OCI-LY7 (cell line): ENCODE data around the gene ZBED2. TPM values are rescaled to one million over a fixed set of nuclear protein-coding genes. Genes with fewer than 3 reads are reported as not detected.

Experiments used
- BruUV-seq: library from RNA; stranded (reverse); fragments of 400-500 nt; replicated peaks from 2 replicates; lab custom pipeline; 2021; lab: Mats Ljungman, UMichigan
- CTCF ChIA-PET: fragments of 300-600 bp; sonication (Branson Sonifier 250); formaldehyde crosslinking; loops from one replicate; lab custom pipeline; 2022; ENCODE audit warnings: antibody characterized with exemption; ENCODE audit not compliant: unreplicated experiment; lab: Charles Lee
- POLR2A ChIA-PET: fragments of 300-600 bp; sonication (Branson Sonifier 250); formaldehyde crosslinking; loops from one replicate; lab custom pipeline; 2022; ENCODE audit warnings: antibody characterized with exemption; lab: Charles Lee
- DNase-seq: peaks from one replicate; pipeline ENCODE4 v3.0.0-alpha.2; 2015; ENCODE audit warnings: low spot score
- H2AFZ ChIP-seq: fragments of 200-600 bp; sonication (generic), shearing (Covaris generic); 2 replicates; pipeline ENCODE4 v1.6.1; 2014; ENCODE audit warnings: mild to moderate bottlenecking, antibody characterized with exemption, low read length, moderate library complexity
- H3K27ac ChIP-seq: fragments of 200-600 bp; sonication (generic); 2 replicates; pipeline ENCODE4 v1.5.1; 2014; ENCODE audit warnings: mixed run types, low read depth, mild to moderate bottlenecking, moderate library complexity, low read length, inconsistent platforms; ENCODE audit not compliant: poor library complexity, severe bottlenecking
- H3K36me3 ChIP-seq: fragments of 200-600 bp; sonication (generic); 2 replicates; pipeline ENCODE4 v1.6.1; 2014; ENCODE audit warnings: mild to moderate bottlenecking, antibody characterized with exemption, low read length, moderate library complexity, mixed read lengths; ENCODE audit not compliant: insufficient read depth
- H3K4me1 ChIP-seq: fragments of 200-600 bp; sonication (generic); 2 replicates; pipeline ENCODE4 v1.5.1; 2014; ENCODE audit warnings: mild to moderate bottlenecking, low read length; ENCODE audit not compliant: insufficient read depth, poor library complexity, severe bottlenecking
- H3K4me2 ChIP-seq: fragments of 200-600 bp; sonication (generic); 2 replicates; pipeline ENCODE4 v1.6.1; 2014; ENCODE audit warnings: mild to moderate bottlenecking, low read length
- H3K4me3 ChIP-seq: fragments of 200-600 bp; sonication (generic); 2 replicates; pipeline ENCODE4 v1.5.1; 2014; ENCODE audit warnings: mild to moderate bottlenecking, low read depth, low read length; ENCODE audit not compliant: poor library complexity, severe bottlenecking
- H3K79me2 ChIP-seq: fragments of 200-600 bp; sonication (generic); 2 replicates; pipeline ENCODE4 v1.6.1; 2016; ENCODE audit warnings: low read depth, mild to moderate bottlenecking, low read length, moderate library complexity, mixed read lengths; ENCODE audit not compliant: insufficient read depth
- H3K9me2 ChIP-seq: fragments of 200-600 bp; sonication (generic); 2 replicates; pipeline ENCODE4 v1.6.1; 2016; ENCODE audit warnings: mild to moderate bottlenecking, low read length, mixed read lengths; ENCODE audit not compliant: insufficient read depth
- H3K9me3 ChIP-seq: fragments of 200-600 bp; sonication (generic); 2 replicates; pipeline ENCODE4 v1.6.1; 2014; ENCODE audit warnings: mild to moderate bottlenecking, mixed run types, low read length, mixed read lengths
- H4K20me1 ChIP-seq: fragments of 200-600 bp; sonication (generic); 2 replicates; pipeline ENCODE4 v1.6.1; 2014; ENCODE audit warnings: mild to moderate bottlenecking, antibody characterized with exemption, low read length, moderate library complexity, mixed read lengths; ENCODE audit not compliant: insufficient read depth
- CTCF ChIP-seq: fragments of 200-600 bp; sonication (generic); conservative IDR thresholded peaks from 2 replicates; pipeline ENCODE4 v1.5.1; 2014; ENCODE audit warnings: mild to moderate bottlenecking, antibody characterized with exemption, low read length, moderate library complexity, mixed read lengths
- EZH2phosphoT487 ChIP-seq: fragments of 200-600 bp; sonication (generic); IDR thresholded peaks from 2 replicates; pipeline ENCODE4 v1.6.1; 2018; ENCODE audit warnings: low read depth, borderline replicate concordance, mild to moderate bottlenecking, mixed run types, antibody characterized with exemption, low read length, moderate library complexity, mixed read lengths
- intact Hi-C: fragments of 100-400 bp; cut with micrococcal nuclease; formaldehyde crosslinking; loops from one replicate; pipeline ENCODE4 v1.10.0; 2022; ENCODE audit not compliant: unreplicated experiment
- total RNA-seq, 2 experiments: library from RNA; depleted of rRNA in 1 of 2; stranded (reverse); fragments of >200 nt in 1 of 2; shearing (Covaris generic) in 1 of 2; gene quantifications; 2 replicates each; pipeline ENCODE4 v1.2.3, GENCODE V29; 2014 to 2022

ZBED2 gene
- total RNA-seq, 2 experiments from 2014 or later = not detected

GRCh38 chr3:111588527-111588926 is 6.6 kb downstream of the ZBED2 start:
- H3K9me2 ChIP-seq = no peaks in the 10 kb centered on the region
- no peaks in the 10 kb centered on the region for H3K4me1 ChIP-seq
- H3K36me3 ChIP-seq = no peaks in the 10 kb centered on the region
- TF ChIP-seq EZH2phosphoT487 (no peak), CTCF (no peak)
- H4K20me1 ChIP-seq = no peaks in the 10 kb centered on the region
- H2AFZ ChIP-seq = no peak overlapping the region
- H3K27ac ChIP-seq = no peak overlapping the region
- no TSS peak for BruUV-seq
- DNase-seq = no peak
- H3K4me2 ChIP-seq = no peak overlapping the region
- ChIA-PET CTCF (no interaction called here), POLR2A (no interaction called here)
- H3K9me3 ChIP-seq = no peaks in the 10 kb centered on the region
- intact Hi-C loops = no loop called here
- no peaks in the 10 kb centered on the region for H3K79me2 ChIP-seq
- H3K4me3 ChIP-seq = no peak overlapping the region

- POLR2A ChIA-PET = no interaction called here
- Histone ChIP-seq H3K36me3 (no peaks in the 10 kb centered on the region), H3K4me3 (no peak overlapping the region), H3K4me1 (no peaks in the 10 kb centered on the region), H4K20me1 (no peaks in the 10 kb centered on the region), H2AFZ (no peak overlapping the region), H3K9me2 (no peaks in the 10 kb centered on the region), H3K4me2 (no peak overlapping the region), H3K9me3 (no peaks in the 10 kb centered on the region), H3K27ac (no peak overlapping the region), H3K79me2 (no peaks in the 10 kb centered on the region)
- TF ChIP-seq CTCF = no peak
- TF ChIP-seq EZH2phosphoT487 = no peak
- CTCF ChIA-PET = no interaction called here
- intact Hi-C loops = no loop called here
- no peak for DNase-seq
- no TSS peak for BruUV-seq
Measured at GRCh38 chr3:111585217-111585616, 9.9 kb downstream of the ZBED2 start.

GRCh38 chr3:111584744-111585143 is 10.4 kb downstream of the ZBED2 start:
- no peak overlapping the region for H2AFZ ChIP-seq
- H3K79me2 ChIP-seq = no peaks in the 10 kb centered on the region
- H3K4me2 ChIP-seq = no peak overlapping the region
- no peak overlapping the region for H3K27ac ChIP-seq
- no peak for DNase-seq
- H3K4me3 ChIP-seq = no peak overlapping the region
- POLR2A ChIA-PET = no interaction called here
- CTCF ChIA-PET = no interaction called here
- no TSS peak for BruUV-seq
- intact Hi-C loops = no loop called here
- no peaks in the 10 kb centered on the region for H4K20me1 ChIP-seq
- no peaks in the 10 kb centered on the region for H3K9me2 ChIP-seq
- H3K9me3 ChIP-seq = no peaks in the 10 kb centered on the region
- no peak for TF ChIP-seq CTCF
- no peak for TF ChIP-seq EZH2phosphoT487
- H3K36me3 ChIP-seq = no peaks in the 10 kb centered on the region
- H3K4me1 ChIP-seq = no peaks in the 10 kb centered on the region
